HepG2 (cell line): ENCODE data around the gene WWC2. TPM values are rescaled to one million over a fixed set of nuclear protein-coding genes. Genes with fewer than 3 reads are reported as not detected.

Experiments used
- ATAC-seq: fragments of 200-7000 bp; cut with Tn5 transposase; 3 replicates; pipeline ENCODE4 v1.9.1; 2020; ENCODE audit warnings: mild to moderate bottlenecking, moderate library complexity
- BruUV-seq: library from RNA; stranded (reverse); fragments of 400-500 nt; replicated peaks from 2 replicates; lab custom pipeline; 2021; lab: Mats Ljungman, UMichigan
- CTCF ChIA-PET: fragments of 300-600 bp; formaldehyde crosslinking; extraction: SDS; loops from one replicate; lab custom pipeline; 2021; ENCODE audit warnings: low total read pairs, inconsistent platforms, low intra/inter-chr PET ratio; lab: Yijun Ruan, JAX
- POLR2A ChIA-PET: fragments of 350-600 bp; sonication (Branson Sonifier 250); formaldehyde crosslinking; loops from one replicate; lab custom pipeline; 2020; ENCODE audit warnings: antibody characterized with exemption, inconsistent platforms; lab: Yijun Ruan, JAX
- DNase-seq: peaks from one replicate; pipeline ENCODE4 v3.0.0-alpha.2; 2015; ENCODE audit warnings: low spot score
- FAIRE-seq: peaks from 3 replicates; lab custom pipeline; 2011; peaks lifted over from hg19 to GRCh38; lab: Jason Lieb, UNC
- H2AFZ ChIP-seq: one replicate; pipeline ENCODE4 v1.6.1; 2011; ENCODE audit warnings: low read length, inconsistent platforms
- H3K27ac ChIP-seq: fragments of 300-600 bp; 3 replicates; pipeline ENCODE4 v1.8.0; 2011; ENCODE audit warnings: mixed run types, mild to moderate bottlenecking, mixed read lengths, low read length, inconsistent platforms; ENCODE audit not compliant: insufficient read depth; ENCODE audit errors: extremely low read length
- H3K27me3 ChIP-seq, 2 experiments: fragments of 200-600 bp in 1 of 2; 2 replicates in 1 of 2; 3 replicates in 1 of 2; pipeline versions ENCODE4 v1.6.0 to v1.8.0; 2011; ENCODE audit warnings: low read length in 2 of 2, mild to moderate bottlenecking in 2 of 2, moderate library complexity in 2 of 2, inconsistent platforms in 1 of 2; ENCODE audit not compliant: insufficient read depth in 2 of 2, control insufficient read depth in 1 of 2
- H3K36me3 ChIP-seq, 2 experiments: fragments of 200-600 bp in 1 of 2; replicated peaks in 1 of 2; 2 replicates in 1 of 2; 3 replicates in 1 of 2; pipeline versions ENCODE4 v1.5.1 to v1.8.0; 2011; ENCODE audit warnings: low read length in 2 of 2, inconsistent platforms in 1 of 2; ENCODE audit not compliant: insufficient read depth in 2 of 2, control insufficient read depth in 1 of 2
- H3K4me1 ChIP-seq: 2 replicates; pipeline ENCODE4 v1.5.1; 2012; ENCODE audit warnings: low read length, inconsistent platforms; ENCODE audit not compliant: insufficient read depth
- H3K4me2 ChIP-seq: 2 replicates; pipeline ENCODE4 v1.6.0; 2011; ENCODE audit warnings: low read depth, low read length, inconsistent platforms
- H3K4me3 ChIP-seq, 3 experiments: fragments of 200-600 bp in 1 of 3; sonication (generic), shearing (Covaris generic) in 1 of 3; replicated peaks in 1 of 3; 2 replicates each; pipeline ENCODE4 v1.5.1; 2011 to 2016; ENCODE audit warnings: low read length in 3 of 3, inconsistent platforms in 2 of 3, low read depth in 2 of 3, mild to moderate bottlenecking in 2 of 3, control low read depth in 1 of 3, mixed read lengths in 1 of 3; ENCODE audit not compliant: insufficient read depth in 1 of 3
- H3K79me2 ChIP-seq: one replicate; pipeline ENCODE4 v1.6.1; 2011; ENCODE audit warnings: low read length, inconsistent platforms; ENCODE audit not compliant: insufficient read depth
- H3K9ac ChIP-seq: 2 replicates; pipeline ENCODE4 v1.6.0; 2011; ENCODE audit warnings: mild to moderate bottlenecking, low read depth, low read length, inconsistent platforms; ENCODE audit not compliant: insufficient read depth
- H3K9me3 ChIP-seq: 2 replicates; pipeline ENCODE4 v1.5.1; 2012; ENCODE audit warnings: mild to moderate bottlenecking, low read length
- H4K20me1 ChIP-seq: 2 replicates; pipeline ENCODE4 v1.6.0; 2011; ENCODE audit warnings: inconsistent platforms, mild to moderate bottlenecking, low read length, moderate library complexity; ENCODE audit not compliant: insufficient read depth
- FIP1L1 ChIP-seq: fragments of 200-400 bp; formaldehyde crosslinking; IDR thresholded peaks from 2 replicates; pipeline ENCODE4 v1.6.1; 2018; ENCODE audit warnings: low read depth, mild to moderate bottlenecking, low read length, moderate library complexity, borderline replicate concordance; ENCODE audit not compliant: insufficient read depth
- KDM2A ChIP-seq: sonication (generic); formaldehyde crosslinking; IDR thresholded peaks from 2 replicates; pipeline ENCODE4 v1.4.0; 2020; ENCODE audit warnings: low read depth, missing genetic modification reagents, borderline replicate concordance
- NRL ChIP-seq: sonication (generic); formaldehyde crosslinking; IDR thresholded peaks from 2 replicates; pipeline ENCODE4 v1.5.0; 2020; ENCODE audit warnings: missing genetic modification reagents, mild to moderate bottlenecking, moderate library complexity, borderline replicate concordance
- POGZ ChIP-seq: sonication (generic); formaldehyde crosslinking; IDR thresholded peaks from 2 replicates; pipeline ENCODE4 v1.4.0; 2020; ENCODE audit warnings: mild to moderate bottlenecking, missing genetic modification reagents
- RBM22 ChIP-seq: fragments of 200-400 bp; formaldehyde crosslinking; optimal IDR thresholded peaks from 2 replicates; pipeline ENCODE3; 2017; ENCODE audit warnings: mild to moderate bottlenecking, low read length, moderate library complexity
- TP53 ChIP-seq: sonication (generic); formaldehyde crosslinking; conservative IDR thresholded peaks from 2 replicates; pipeline ENCODE4 v1.4.0; 2020; ENCODE audit warnings: missing genetic modification reagents
- ZNF160 ChIP-seq: sonication (generic); formaldehyde crosslinking; IDR thresholded peaks from 2 replicates; pipeline ENCODE4 v1.8.0; 2022; ENCODE audit warnings: mild to moderate bottlenecking, inconsistent platforms, missing genetic modification reagents
- ZNF296 ChIP-seq: sonication (generic); formaldehyde crosslinking; conservative IDR thresholded peaks from 2 replicates; pipeline ENCODE4 v1.5.0; 2020; ENCODE audit warnings: mild to moderate bottlenecking, missing genetic modification reagents
- ZNF605 ChIP-seq: sonication (generic); formaldehyde crosslinking; IDR thresholded peaks from 2 replicates; pipeline ENCODE4 v1.8.0; 2022; ENCODE audit warnings: mild to moderate bottlenecking, missing genetic modification reagents
- ZNF878 ChIP-seq: sonication (generic); formaldehyde crosslinking; IDR thresholded peaks from 2 replicates; pipeline ENCODE4 v1.8.1; 2023; ENCODE audit warnings: mild to moderate bottlenecking, missing genetic modification reagents, moderate library complexity
- WGBS: methylation state at CpG from one replicate; pipeline ENCODE4 v1.1.6; 2017; ENCODE audit warnings: low lambda C conversion rate; 5-methylcytosine and 5-hydroxymethylcytosine counted together
- in situ Hi-C: cut with HindIII; loops from 2 replicates; pipeline ENCODE4 v1.10.0; 2017; ENCODE audit warnings: low pct_unique_long_range_greater_than_20kb; ENCODE audit not compliant: extremely low pct_ligation_motif_present
- intact Hi-C: fragments of 100-400 bp; cut with micrococcal nuclease; formaldehyde crosslinking; loops from one replicate; pipeline ENCODE4 v1.10.0; 2022; ENCODE audit not compliant: unreplicated experiment
- polyA plus RNA-seq, 8 experiments: library from polyadenylated mRNA; depleted of rRNA in 3 of 8; stranded (reverse) in 7 of 8; unstranded in 1 of 8; fragments of >200 nt; fragmentation: Illumina TruSeq in 4 of 8; extraction: Trizol in 4 of 8; gene quantifications; 2 replicates each; pipeline versions ENCODE4 v1.2.1 to v1.2.3, GENCODE V29; 2011 to 2016; ENCODE audit warnings: low read depth in 4 of 8, missing spikeins in 1 of 8, mixed read lengths in 1 of 8; ENCODE audit not compliant: insufficient read depth in 1 of 8
- total RNA-seq, 5 experiments: library from RNA; depleted of rRNA; stranded (reverse); fragments of >200 nt; fragmentation: Illumina TruSeq; extraction: Trizol; gene quantifications; 2 replicates each; pipeline ENCODE4 v1.2.3, GENCODE V29; 2016; ENCODE audit warnings: low read depth in 1 of 5
- TF ChIP-seq, protein P1 (sequence below): sonication (generic); formaldehyde crosslinking; IDR thresholded peaks from 2 replicates; pipeline ENCODE4 v1.9.0; 2022; ENCODE audit warnings: missing genetic modification reagents, mild to moderate bottlenecking, borderline replicate concordance

The WWC2 gene
- total and polyA plus RNA-seq, 2 of the 13 experiments (the other 11 are each of a cell fraction or from before 2014, with no cell fraction given) = 40.0 to 50.1 TPM

DNA sequence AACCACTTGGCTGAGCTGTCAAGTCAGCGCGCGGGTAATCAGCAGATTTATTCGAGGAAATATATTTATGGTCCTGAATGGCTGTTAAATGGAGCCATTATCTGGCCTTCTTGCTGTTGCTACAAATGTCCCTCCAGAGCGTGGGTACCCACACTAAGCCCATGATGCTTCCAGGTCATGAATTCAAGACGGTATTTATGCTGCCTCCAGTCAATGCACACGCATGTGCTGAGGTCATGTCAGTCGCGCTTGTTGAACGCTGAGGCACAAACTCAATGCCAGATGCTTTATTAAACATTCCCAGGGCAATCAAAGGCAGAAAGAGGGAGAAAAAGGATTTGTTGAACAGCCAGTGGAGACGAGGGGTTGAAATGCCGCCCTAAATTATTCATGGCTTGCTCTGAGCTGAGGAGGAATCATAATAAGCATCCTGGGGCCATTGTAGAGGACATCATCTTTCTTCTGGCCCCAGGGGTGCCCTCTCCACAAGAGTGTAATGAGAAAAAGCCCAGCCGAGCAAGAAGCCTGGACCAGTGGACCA is 259.2 kb downstream of the WWC2 start:
- Histone ChIP-seq H4K20me1 (no peaks in the 10 kb centered on the region), H3K27me3 (no peaks in the 10 kb centered on the region), H3K9me3 (no peaks in the 10 kb centered on the region), H3K4me3 (no peak overlapping the region), H2AFZ (no peak overlapping the region), H3K9ac (no peak overlapping the region), H3K4me1 (peaks cover 14% of the 10 kb centered on the region), H3K79me2 (no peaks in the 10 kb centered on the region), H3K4me2 (no peak overlapping the region), H3K27ac (no peak overlapping the region), H3K36me3 (no peaks in the 10 kb centered on the region)
- ChIA-PET POLR2A (no interaction called here), CTCF (no interaction called here)
- 65% methylated on average over 11 of the region's 13 CpGs for WGBS
- no peak for FAIRE-seq
- no peak for ATAC-seq
- no TSS peak for BruUV-seq
- DNase-seq = no peak
- in situ Hi-C loops = no loop called here
- TF ChIP-seq ZNF605 (CRISPR knock-in tag) (no peak), TP53 (CRISPR knock-in tag) (no peak), ZNF878 (CRISPR knock-in tag) (no peak), RBM22 (no peak), ZNF160 (CRISPR knock-in tag) (no peak), NRL (CRISPR knock-in tag) (no peak), FIP1L1 (no peak), ZNF296 (CRISPR knock-in tag) (no peak), POGZ (CRISPR knock-in tag) (no peak), KDM2A (CRISPR knock-in tag) (no peak)
- TF ChIP-seq, protein P1, sequence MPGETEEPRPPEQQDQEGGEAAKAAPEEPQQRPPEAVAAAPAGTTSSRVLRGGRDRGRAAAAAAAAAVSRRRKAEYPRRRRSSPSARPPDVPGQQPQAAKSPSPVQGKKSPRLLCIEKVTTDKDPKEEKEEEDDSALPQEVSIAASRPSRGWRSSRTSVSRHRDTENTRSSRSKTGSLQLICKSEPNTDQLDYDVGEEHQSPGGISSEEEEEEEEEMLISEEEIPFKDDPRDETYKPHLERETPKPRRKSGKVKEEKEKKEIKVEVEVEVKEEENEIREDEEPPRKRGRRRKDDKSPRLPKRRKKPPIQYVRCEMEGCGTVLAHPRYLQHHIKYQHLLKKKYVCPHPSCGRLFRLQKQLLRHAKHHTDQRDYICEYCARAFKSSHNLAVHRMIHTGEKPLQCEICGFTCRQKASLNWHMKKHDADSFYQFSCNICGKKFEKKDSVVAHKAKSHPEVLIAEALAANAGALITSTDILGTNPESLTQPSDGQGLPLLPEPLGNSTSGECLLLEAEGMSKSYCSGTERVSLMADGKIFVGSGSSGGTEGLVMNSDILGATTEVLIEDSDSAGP (CRISPR knock-in tag) = no peak
- intact Hi-C loops = no loop called here
